Keratinocyte (primary cell): ENCODE measurements around the gene HRH3. TPM values are rescaled to one million over a fixed set of nuclear protein-coding genes. Genes with fewer than 3 reads are reported as not detected.

ENCODE experiments used
- DNase-seq: peaks from one replicate; pipeline ENCODE4 v3.0.0-alpha.2; 2011; ENCODE audit warnings: low read depth, missing footprints, low spot score
- FAIRE-seq: peaks from 2 replicates; lab custom pipeline; 2011; peaks lifted over from hg19 to GRCh38; lab: Jason Lieb, UNC
- H2AFZ ChIP-seq: 2 replicates; pipeline ENCODE4 v1.6.0; 2012; ENCODE audit warnings: low read length, control low read depth, inconsistent platforms; ENCODE audit not compliant: control insufficient read depth
- H3K27ac ChIP-seq: 2 replicates; pipeline ENCODE4 v1.5.1; 2011; ENCODE audit warnings: low read length; ENCODE audit not compliant: control insufficient read depth, insufficient read depth
- H3K27me3 ChIP-seq: 3 replicates; pipeline ENCODE4 v1.6.0; 2011; ENCODE audit warnings: low read length; ENCODE audit not compliant: control insufficient read depth, insufficient read depth; ENCODE audit errors: extremely low read depth
- H3K36me3 ChIP-seq, 2 experiments: 2 replicates in 1 of 2; 3 replicates in 1 of 2; pipeline ENCODE4 v1.5.1; 2011; ENCODE audit warnings: low read length in 2 of 2, mild to moderate bottlenecking in 1 of 2; ENCODE audit not compliant: control insufficient read depth in 2 of 2, insufficient read depth in 2 of 2; ENCODE audit errors: extremely low read depth in 1 of 2
- H3K4me1 ChIP-seq: 3 replicates; pipeline ENCODE4 v1.5.1; 2011; ENCODE audit warnings: low read length; ENCODE audit not compliant: control insufficient read depth, insufficient read depth; ENCODE audit errors: extremely low read depth
- H3K4me2 ChIP-seq: 3 replicates; pipeline ENCODE4 v1.6.0; 2011; ENCODE audit warnings: low read depth, low read length; ENCODE audit not compliant: control insufficient read depth, insufficient read depth; ENCODE audit errors: extremely low read depth
- H3K4me3 ChIP-seq, 3 experiments: fragments of 200-600 bp in 1 of 3; sonication (generic) in 1 of 3; 2 replicates in 2 of 3; 3 replicates in 1 of 3; pipeline ENCODE4 v1.5.1; 2011 to 2016; ENCODE audit warnings: low read length in 3 of 3, mild to moderate bottlenecking in 3 of 3, control low read depth in 2 of 3, inconsistent platforms in 1 of 3, low read depth in 1 of 3, mixed read lengths in 1 of 3, mixed run types in 1 of 3, moderate library complexity in 1 of 3; ENCODE audit not compliant: control insufficient read depth in 2 of 3, insufficient read depth in 2 of 3; ENCODE audit errors: extremely low read depth in 1 of 3
- H3K79me2 ChIP-seq: 2 replicates; pipeline ENCODE4 v1.6.0; 2012; ENCODE audit warnings: low read length; ENCODE audit not compliant: control insufficient read depth, insufficient read depth
- H3K9ac ChIP-seq: 3 replicates; pipeline ENCODE4 v1.6.0; 2011; ENCODE audit warnings: low read length; ENCODE audit not compliant: control insufficient read depth, insufficient read depth; ENCODE audit errors: extremely low read depth
- H3K9me1 ChIP-seq: 3 replicates; pipeline ENCODE4 v1.6.0; 2011; ENCODE audit warnings: low read length; ENCODE audit not compliant: control insufficient read depth, insufficient read depth; ENCODE audit errors: extremely low read depth
- H3K9me3 ChIP-seq: 2 replicates; pipeline ENCODE4 v1.5.1; 2012; ENCODE audit warnings: low read depth, low read length; ENCODE audit not compliant: control insufficient read depth
- H4K20me1 ChIP-seq: 3 replicates; pipeline ENCODE4 v1.6.0; 2011; ENCODE audit warnings: low read length; ENCODE audit not compliant: control insufficient read depth, insufficient read depth; ENCODE audit errors: extremely low read depth
- CTCF ChIP-seq, 3 experiments: IDR thresholded peaks in 1 of 3; conservative IDR thresholded peaks in 1 of 3; optimal IDR thresholded peaks in 1 of 3; 2 replicates in 2 of 3; 3 replicates in 1 of 3; pipeline versions ENCODE3 to v1.5.1; 2011; ENCODE audit warnings: low read length in 3 of 3, mild to moderate bottlenecking in 3 of 3, moderate library complexity in 2 of 3, control low read depth in 1 of 3, inconsistent platforms in 1 of 3; ENCODE audit not compliant: insufficient read depth in 2 of 3; ENCODE audit errors: extremely low read depth in 1 of 3
- EZH2 ChIP-seq: IDR thresholded peaks from one replicate; pipeline ENCODE4 v1.6.1; 2012; ENCODE audit warnings: inconsistent platforms, mild to moderate bottlenecking, low read length, moderate library complexity
- dilution Hi-C: fragments of 300-500 bp; cut with MboI; formaldehyde crosslinking; loops from one replicate; pipeline ENCODE4 v1.7.0; 2020; ENCODE audit warnings: low sequenced_read_pairs; ENCODE audit not compliant: extremely low pct_ligation_motif_present
- polyA plus RNA-seq, 5 experiments: library from polyadenylated mRNA; depleted of rRNA in 3 of 5; stranded (reverse) in 3 of 5; stranded (forward) in 1 of 5; unstranded in 1 of 5; fragments of >200 nt; gene quantifications; 1 replicate in 1 of 5; 2 replicates in 3 of 5; 3 replicates in 1 of 5; pipeline versions ENCODE4 v1.2.1 to v1.2.3, GENCODE V29; 2011 to 2012; ENCODE audit warnings: missing spikeins in 2 of 5, low read depth in 1 of 5, low replicate concordance in 1 of 5

HRH3 gene
- polyA plus RNA-seq, 1 donor (not counting 4 experiments of a cell fraction or from before 2014, with no cell fraction given) = not detected

- H3K9me3 ChIP-seq = no peaks in the 10 kb centered on the region
- dilution Hi-C loops = no loop called here
- H3K79me2 ChIP-seq = peaks cover 73% of the 10 kb centered on the region
- DNase-seq = no peak
- peaks cover 21% of the 10 kb centered on the region for H3K4me1 ChIP-seq
- H3K36me3 ChIP-seq = peaks cover 10% of the 10 kb centered on the region in 2 experiments
- FAIRE-seq = peak; percentile 59
- H3K27ac ChIP-seq = peak overlapping the region; percentile 32
- peak overlapping the region; percentile 48 for H3K9ac ChIP-seq
- peak overlapping the region in 2 of 3 experiments; percentile 16 to 26 for H3K4me3 ChIP-seq
- H3K9me1 ChIP-seq = no peaks in the 10 kb centered on the region
- no peaks in the 10 kb centered on the region for H4K20me1 ChIP-seq
- peak overlapping the region; percentile 55 for H2AFZ ChIP-seq
- TF ChIP-seq CTCF (optimal IDR thresholded peaks at IDR 0.05 in 1 of 3, IDR thresholded peaks at IDR 0.05 in 1 of 3, conservative IDR thresholded peaks at IDR 0.05 in 1 of 3; ENCODE audit: extremely low read depth in 1 of 3, insufficient read depth in 2 of 3, low read length in 3 of 3) (no peak), EZH2 (no peak)
- H3K4me2 ChIP-seq = peak overlapping the region; percentile 70
- no peaks in the 10 kb centered on the region for H3K27me3 ChIP-seq
Measured at GRCh38 chr20:62186887-62187866, 32.9 kb downstream of the HRH3 start.

GRCh38 chr20:62186096-62186426 lies 34.0 kb downstream of the HRH3 start:
- no peak overlapping the region for H3K27ac ChIP-seq
- no peaks in the 10 kb centered on the region for H3K27me3 ChIP-seq
- H3K9ac ChIP-seq = no peak overlapping the region
- H3K79me2 ChIP-seq = peaks cover 64% of the 10 kb centered on the region
- H3K36me3 ChIP-seq = peaks cover 7 to 8% of the 10 kb centered on the region in 2 experiments
- dilution Hi-C loops = no loop called here
- peaks cover 25% of the 10 kb centered on the region for H3K4me1 ChIP-seq
- no peak overlapping the region for H2AFZ ChIP-seq
- FAIRE-seq (no peak), DNase-seq (no peak)
- H3K9me3 ChIP-seq = no peaks in the 10 kb centered on the region
- H4K20me1 ChIP-seq = no peaks in the 10 kb centered on the region
- TF ChIP-seq CTCF (optimal IDR thresholded peaks at IDR 0.05 in 1 of 3, IDR thresholded peaks at IDR 0.05 in 1 of 3, conservative IDR thresholded peaks at IDR 0.05 in 1 of 3; ENCODE audit: extremely low read depth in 1 of 3, insufficient read depth in 2 of 3, low read length in 3 of 3) = no peak
- TF ChIP-seq EZH2 = no peak
- H3K4me2 ChIP-seq = no peak overlapping the region
- H3K4me3 ChIP-seq = no peak overlapping the region
- no peaks in the 10 kb centered on the region for H3K9me1 ChIP-seq
